ENCODE results near the gene MOK. TPM values are rescaled to one million over a fixed set of nuclear protein-coding genes. Genes with fewer than 3 reads are reported as not detected.

The MOK gene
- total and polyA plus RNA-seq, 4 donors, result 19.5 to 57.5 (median 44.6) TPM

- WGBS (ENCODE audit: insufficient coverage), result 30% methylated on average over 14 of the region's 14 CpGs
- peak in 4 of 6 donors; percentile 33 to 91 (median 62) for DNase-seq (ENCODE audit: low read depth in 4 of 6, low spot score in 6 of 6)
- H3K4me3 ChIP-seq (ENCODE audit: low read depth, low read length), result no peak overlapping the region
- no peaks in the 10 kb centered on the region for H3K36me3 ChIP-seq (ENCODE audit: control insufficient read depth, insufficient read depth, low read length)
- peak overlapping the region; percentile 36 for H3K27ac ChIP-seq (ENCODE audit: low read depth, low read length)
- H3K9me3 ChIP-seq (ENCODE audit: control insufficient read depth, insufficient read depth, low read length), result no peaks in the 10 kb centered on the region
- peaks cover 20% of the 10 kb centered on the region for H3K4me1 ChIP-seq (ENCODE audit: control insufficient read depth, insufficient read depth, low read length)
- H3K27me3 ChIP-seq (ENCODE audit: control insufficient read depth, insufficient read depth, low read length), result no peaks in the 10 kb centered on the region
These were observed 120.5 kb downstream of the MOK start for GRCh38 chr14:102184316-102185035.

- H3K9me3 ChIP-seq (ENCODE audit: control insufficient read depth, insufficient read depth, low read length), result no peaks in the 10 kb centered on the region
- H3K27ac ChIP-seq (ENCODE audit: low read depth, low read length), result no peak overlapping the region
- H3K27me3 ChIP-seq (ENCODE audit: control insufficient read depth, insufficient read depth, low read length), result no peaks in the 10 kb centered on the region
- H3K36me3 ChIP-seq (ENCODE audit: control insufficient read depth, insufficient read depth, low read length), result no peaks in the 10 kb centered on the region
- WGBS (ENCODE audit: insufficient coverage), result 80% methylated on average over 1 of the region's 3 CpGs
- no peak for DNase-seq (ENCODE audit: low read depth in 4 of 6, low spot score in 6 of 6)
- no peak overlapping the region for H3K4me3 ChIP-seq (ENCODE audit: low read depth, low read length)
- peaks cover 20% of the 10 kb centered on the region for H3K4me1 ChIP-seq (ENCODE audit: control insufficient read depth, insufficient read depth, low read length)
These were observed 121.1 kb downstream of the MOK start for GRCh38 chr14:102183886-102184285.

- DNase-seq (ENCODE audit: low read depth in 4 of 6, low spot score in 6 of 6), result peak in 2 of 6 donors; percentile 9 to 53
- no peak overlapping the region for H3K4me3 ChIP-seq (ENCODE audit: low read depth, low read length)
- no peaks in the 10 kb centered on the region for H3K27me3 ChIP-seq (ENCODE audit: control insufficient read depth, insufficient read depth, low read length)
- 95% methylated on average over 3 of the region's 9 CpGs for WGBS (ENCODE audit: insufficient coverage)
- H3K36me3 ChIP-seq (ENCODE audit: control insufficient read depth, insufficient read depth, low read length), result no peaks in the 10 kb centered on the region
- no peak overlapping the region for H3K27ac ChIP-seq (ENCODE audit: low read depth, low read length)
- H3K4me1 ChIP-seq (ENCODE audit: control insufficient read depth, insufficient read depth, low read length), result peaks cover 20% of the 10 kb centered on the region
- H3K9me3 ChIP-seq (ENCODE audit: control insufficient read depth, insufficient read depth, low read length), result no peaks in the 10 kb centered on the region
These were observed 121.9 kb downstream of the MOK start for GRCh38 chr14:102182936-102183619.

- Histone ChIP-seq H3K27me3 (ENCODE audit: control insufficient read depth, insufficient read depth, low read length) (no peaks in the 10 kb centered on the region), H3K27ac (ENCODE audit: low read depth, low read length) (no peak overlapping the region), H3K9me3 (ENCODE audit: control insufficient read depth, insufficient read depth, low read length) (no peaks in the 10 kb centered on the region), H3K36me3 (ENCODE audit: control insufficient read depth, insufficient read depth, low read length) (no peaks in the 10 kb centered on the region), H3K4me3 (ENCODE audit: low read depth, low read length) (no peak overlapping the region), H3K4me1 (ENCODE audit: control insufficient read depth, insufficient read depth, low read length) (peaks cover 15% of the 10 kb centered on the region)
- DNase-seq (ENCODE audit: low read depth in 4 of 6, low spot score in 6 of 6), result no peak
These were observed 122.8 kb downstream of the MOK start for GRCh38 chr14:102182190-102182589.

GRCh38 chr14:102181187-102181586 is 123.8 kb downstream of the MOK start:
- Histone ChIP-seq H3K27ac (ENCODE audit: low read depth, low read length) (no peak overlapping the region), H3K4me1 (ENCODE audit: control insufficient read depth, insufficient read depth, low read length) (peaks cover 13% of the 10 kb centered on the region), H3K36me3 (ENCODE audit: control insufficient read depth, insufficient read depth, low read length) (no peaks in the 10 kb centered on the region), H3K27me3 (ENCODE audit: control insufficient read depth, insufficient read depth, low read length) (no peaks in the 10 kb centered on the region), H3K4me3 (ENCODE audit: low read depth, low read length) (no peak overlapping the region), H3K9me3 (ENCODE audit: control insufficient read depth, insufficient read depth, low read length) (no peaks in the 10 kb centered on the region)
- no peak for DNase-seq (ENCODE audit: low read depth in 4 of 6, low spot score in 6 of 6)
- 83% methylated on average over 1 of the region's 1 CpG for WGBS (ENCODE audit: insufficient coverage)

GRCh38 chr14:102180248-102180998 is 124.5 kb downstream of the MOK start:
- no peak for DNase-seq (ENCODE audit: low read depth in 4 of 6, low spot score in 6 of 6)
- H3K36me3 ChIP-seq (ENCODE audit: control insufficient read depth, insufficient read depth, low read length), result no peaks in the 10 kb centered on the region
- no peaks in the 10 kb centered on the region for H3K27me3 ChIP-seq (ENCODE audit: control insufficient read depth, insufficient read depth, low read length)
- peaks cover 10% of the 10 kb centered on the region for H3K4me1 ChIP-seq (ENCODE audit: control insufficient read depth, insufficient read depth, low read length)
- no peaks in the 10 kb centered on the region for H3K9me3 ChIP-seq (ENCODE audit: control insufficient read depth, insufficient read depth, low read length)
- WGBS (ENCODE audit: insufficient coverage), result 75% methylated on average over 1 of the region's 7 CpGs
- no peak overlapping the region for H3K27ac ChIP-seq (ENCODE audit: low read depth, low read length)
- H3K4me3 ChIP-seq (ENCODE audit: low read depth, low read length), result no peak overlapping the region

Other genes with a start within 250 kb of the MOK start
- 1,000 to 10,000 TPM in 1 of 2 donors, 100 to 1,000 TPM in 1; 277 to 1,087 TPM for gene HSP90AA1, start 218.1 kb downstream of the MOK start, total RNA-seq
- gene HSP90AA1, start 218.1 kb downstream of the MOK start, polyA plus RNA-seq (ENCODE audit: insufficient read length in 2 of 2), result 100 to 1,000 TPM; 666 to 778 TPM
- 10 to 100 TPM; 20.4 to 29.5 TPM for gene WDR20, start 165.3 kb downstream of the MOK start, total RNA-seq
- gene WDR20, start 165.3 kb downstream of the MOK start, polyA plus RNA-seq (ENCODE audit: insufficient read length in 2 of 2), result 10 to 100 TPM; 32.3 to 33.1 TPM
- 10 to 100 TPM in 1 of 2 donors, 1 to 10 TPM in 1; 8.8 to 12.3 TPM for gene ZNF839, start 14.6 kb upstream of the MOK start, total RNA-seq
- 10 to 100 TPM; 11.2 to 16.3 TPM for gene ZNF839, start 14.6 kb upstream of the MOK start, polyA plus RNA-seq (ENCODE audit: insufficient read length in 2 of 2)
- 10 to 100 TPM; 31.5 to 36.0 TPM for gene CINP, start 57.7 kb upstream of the MOK start, total RNA-seq
- gene CINP, start 57.7 kb upstream of the MOK start, polyA plus RNA-seq (ENCODE audit: insufficient read length in 2 of 2), result 10 to 100 TPM; 46.2 to 47.3 TPM
- gene TECPR2, start 57.8 kb upstream of the MOK start, total RNA-seq, result 10 to 100 TPM; 19.4 to 25.9 TPM
- 10 to 100 TPM; 43.3 to 48.8 TPM for gene TECPR2, start 57.8 kb upstream of the MOK start, polyA plus RNA-seq (ENCODE audit: insufficient read length in 2 of 2)
- gene ANKRD9, start 204.6 kb upstream of the MOK start, total RNA-seq, result 10 to 100 TPM; 14.9 to 24.8 TPM
- gene ANKRD9, start 204.6 kb upstream of the MOK start, polyA plus RNA-seq (ENCODE audit: insufficient read length in 2 of 2), result 10 to 100 TPM; 42.5 to 48.7 TPM

All from spinal cord (tissue), 10 donors.